ENCODE results near the gene SSR4.

The SSR4 gene

DNA sequence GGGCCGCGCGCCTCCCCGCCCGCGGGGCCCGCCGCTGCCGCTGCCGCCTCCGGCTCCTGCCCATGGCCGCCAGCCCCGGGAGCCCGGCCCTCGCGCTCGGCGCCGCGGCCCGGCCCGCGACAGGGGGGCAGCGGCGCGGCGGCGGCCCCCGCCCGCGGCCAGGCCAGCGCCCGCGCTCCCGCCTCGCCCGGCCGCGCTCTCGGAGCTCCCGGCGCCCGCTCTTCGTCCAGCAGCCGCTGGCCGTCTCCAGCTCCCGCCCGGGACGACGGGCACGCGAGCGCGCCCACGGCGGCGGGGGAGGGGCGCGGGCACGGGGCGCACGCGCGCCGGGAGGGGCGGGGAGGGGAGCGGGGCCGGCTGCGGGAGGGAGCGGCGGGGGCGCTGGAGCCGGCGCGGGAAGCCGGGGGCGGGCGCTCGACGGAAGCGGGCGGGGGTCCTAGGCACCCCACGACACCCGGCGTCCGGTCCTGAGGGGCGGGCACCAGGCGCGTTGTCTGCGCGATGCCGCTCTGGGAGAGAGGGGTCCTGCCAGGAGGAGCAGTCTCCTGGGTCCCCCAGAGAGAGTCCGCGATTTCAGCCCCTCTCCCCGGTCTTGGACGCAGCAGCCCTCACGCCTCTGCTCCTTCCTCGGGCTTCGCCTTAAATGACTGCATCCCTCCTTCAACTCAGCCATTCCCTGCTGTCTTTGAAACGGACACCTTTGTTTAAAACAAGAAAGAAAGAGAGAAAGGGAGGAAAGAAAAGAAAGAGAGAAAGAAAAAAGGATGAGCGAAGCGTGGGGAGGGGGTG lies 36.4 kb downstream of the SSR4 start:
- DNase-seq (ENCODE audit: low spot score), result peak; percentile 36
- no peak for TF ChIP-seq CTCF (IDR thresholded peaks at IDR 0.05; ENCODE audit: extremely low read depth, missing control alignments)

GRCh38 chrX:153831429-153832150 lies 37.1 kb downstream of the SSR4 start:
- TF ChIP-seq CTCF (IDR thresholded peaks at IDR 0.05; ENCODE audit: extremely low read depth, missing control alignments), result no peak
- peak; percentile 4 for DNase-seq (ENCODE audit: low spot score)

- TF ChIP-seq CTCF (IDR thresholded peaks at IDR 0.05; ENCODE audit: extremely low read depth, missing control alignments), result no peak
- no peak for DNase-seq (ENCODE audit: low spot score)
These were observed 38.3 kb downstream of the SSR4 start for GRCh38 chrX:153832728-153833127.

- no peak for DNase-seq (ENCODE audit: low spot score)
- no peak for TF ChIP-seq CTCF (IDR thresholded peaks at IDR 0.05; ENCODE audit: extremely low read depth, missing control alignments)
These were observed 42.5 kb downstream of the SSR4 start for GRCh38 chrX:153836921-153837320.

DNA sequence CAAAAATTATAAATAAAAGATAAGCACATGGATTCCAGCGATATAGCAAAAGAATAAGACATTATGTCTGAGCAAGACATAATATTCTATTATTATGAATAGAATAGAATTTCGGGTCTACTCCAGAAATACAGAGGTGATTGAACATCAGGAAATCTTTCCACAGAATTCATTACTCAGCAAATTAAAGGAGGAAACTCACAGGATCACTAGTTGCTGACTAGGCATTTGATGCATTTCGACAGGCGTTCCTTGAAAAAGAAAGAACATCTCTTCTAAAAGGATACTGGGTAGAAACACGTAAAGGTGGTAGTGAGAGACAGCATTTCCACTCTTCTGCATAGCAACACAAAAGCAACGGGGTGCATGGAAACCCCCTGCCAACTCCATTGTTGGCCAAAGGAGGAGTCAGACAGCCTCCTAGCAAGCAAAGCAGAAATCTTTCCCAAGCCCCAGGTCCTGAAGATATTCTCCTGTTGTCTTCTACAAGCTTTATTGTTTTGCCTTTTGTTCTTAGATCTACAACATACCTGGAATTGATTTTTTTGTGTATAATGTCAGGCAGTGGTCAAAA lies 50.1 kb downstream of the SSR4 start:
- no peak for TF ChIP-seq CTCF (IDR thresholded peaks at IDR 0.05; ENCODE audit: extremely low read depth, missing control alignments)
- DNase-seq (ENCODE audit: low spot score), result no peak

DNA sequence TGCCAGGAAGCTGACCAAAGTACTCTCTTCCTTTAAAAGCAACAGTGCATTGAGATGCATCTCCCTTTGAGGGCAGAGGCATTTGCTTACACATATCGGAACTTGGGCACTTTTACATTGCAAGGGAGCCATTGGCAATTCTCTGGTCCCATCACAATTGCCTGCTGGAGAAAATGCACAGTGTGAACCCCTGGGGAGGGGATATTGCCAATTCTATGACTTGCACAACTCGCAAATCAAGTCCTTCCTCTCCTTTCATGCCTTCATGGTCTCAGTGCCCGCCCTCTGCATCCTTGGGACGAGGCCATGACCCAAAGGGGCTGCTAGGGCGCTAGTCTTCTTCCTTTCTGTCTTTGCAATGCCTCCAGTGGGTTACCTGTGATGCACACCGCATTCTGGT lies 50.7 kb downstream of the SSR4 start:
- TF ChIP-seq CTCF (IDR thresholded peaks at IDR 0.05; ENCODE audit: extremely low read depth, missing control alignments), result no peak
- DNase-seq (ENCODE audit: low spot score), result no peak

- no peak for TF ChIP-seq CTCF (IDR thresholded peaks at IDR 0.05; ENCODE audit: extremely low read depth, missing control alignments)
These were observed 51.4 kb downstream of the SSR4 start for GRCh38 chrX:153845842-153846241.

More at GRCh38 chrX:153845842-153846241, 51.4 kb downstream of the SSR4 start:
- DNase-seq (ENCODE audit: low spot score), result no peak
